B cell (primary cell): ENCODE results near the gene UQCR11. TPM values are rescaled to one million over a fixed set of nuclear protein-coding genes. Genes with fewer than 3 reads are reported as not detected.

Experiments used
- ATAC-seq: fragments of 200-7000 bp; cut with Tn5 transposase; one replicate; pipeline ENCODE4 v1.10.0; 2021; ENCODE audit warnings: low read depth, mild to moderate bottlenecking, moderate number of reproducible peaks, moderate library complexity
- CTCF ChIA-PET: fragments of 350-600 bp; sonication (Branson Sonifier 250); formaldehyde crosslinking; loops from one replicate; lab custom pipeline; 2021; ENCODE audit warnings: antibody characterized with exemption, inconsistent platforms; lab: Charles Lee
- POLR2A ChIA-PET: fragments of 350-600 bp; sonication (Branson Sonifier 250); formaldehyde crosslinking; loops from one replicate; lab custom pipeline; 2021; ENCODE audit warnings: antibody characterized with exemption; lab: Charles Lee
- DNase-seq: peaks from one replicate; pipeline ENCODE4 v3.0.0; 2013
- H2AFZ ChIP-seq: 2 replicates; pipeline ENCODE4 v1.6.1; 2012; ENCODE audit warnings: mild to moderate bottlenecking, low read depth, low read length; ENCODE audit not compliant: insufficient read depth, poor library complexity, severe bottlenecking
- H3K27ac ChIP-seq, 2 donors: 1 replicate in 1 of 2; 2 replicates in 1 of 2; pipeline ENCODE4 v1.5.1; 2012 to 2013; ENCODE audit warnings: low read length in 2 of 2, mild to moderate bottlenecking in 2 of 2, moderate library complexity in 1 of 2
- H3K27me3 ChIP-seq, 4 experiments: fragments of 200-600 bp in 1 of 4; sonication (generic) in 1 of 4; replicated peaks in 1 of 4; 1 replicate in 2 of 4; 2 replicates in 2 of 4; pipeline versions ENCODE4 v1.6.1 to v1.7.0; 2013 to 2016; ENCODE audit warnings: low read length in 3 of 4, mild to moderate bottlenecking in 2 of 4, mixed read lengths in 1 of 4, moderate library complexity in 1 of 4; ENCODE audit not compliant: insufficient read depth in 4 of 4, control insufficient read depth in 3 of 4; ENCODE audit errors: control extremely low read depth in 1 of 4
- H3K36me3 ChIP-seq, 2 experiments: replicated peaks in 1 of 2; 1 replicate in 1 of 2; 2 replicates in 1 of 2; pipeline versions ENCODE4 v1.6.1 to v1.7.1; 2013; ENCODE audit warnings: low read length in 1 of 2; ENCODE audit not compliant: insufficient read depth in 2 of 2, control insufficient read depth in 1 of 2; ENCODE audit errors: control extremely low read depth in 1 of 2, extremely low read depth in 1 of 2
- H3K4me1 ChIP-seq, 2 donors: fragments of 200-600 bp in 1 of 2; sonication (generic) in 1 of 2; 1 replicate in 1 of 2; 2 replicates in 1 of 2; pipeline versions ENCODE4 v1.5.1 to v1.6.1; 2013 to 2017; ENCODE audit warnings: low read length in 2 of 2; ENCODE audit not compliant: control insufficient read depth in 2 of 2, insufficient read depth in 2 of 2
- H3K4me2 ChIP-seq: replicated peaks from 2 replicates; pipeline ENCODE3; 2012; ENCODE audit warnings: mild to moderate bottlenecking, low read depth, low read length; ENCODE audit not compliant: poor library complexity, severe bottlenecking
- H3K4me3 ChIP-seq, 5 experiments: fragments of 200-600 bp in 1 of 5; sonication (generic) in 1 of 5; 1 replicate in 3 of 5; 2 replicates in 2 of 5; pipeline versions ENCODE4 v1.5.1 to v1.7.0; 2011 to 2016; ENCODE audit warnings: low read length in 4 of 5, mild to moderate bottlenecking in 4 of 5, low read depth in 2 of 5, control low read depth in 1 of 5, moderate library complexity in 1 of 5; ENCODE audit not compliant: insufficient read depth in 1 of 5; ENCODE audit errors: control extremely low read depth in 1 of 5, extremely low read depth in 1 of 5
- H3K79me2 ChIP-seq: fragments of 200-600 bp; sonication (generic); one replicate; pipeline ENCODE4 v1.6.0; 2016; ENCODE audit warnings: low read length; ENCODE audit not compliant: control insufficient read depth, insufficient read depth
- H3K9ac ChIP-seq: fragments of 200-600 bp; sonication (generic); 2 replicates; pipeline ENCODE4 v1.6.1; 2017; ENCODE audit warnings: mild to moderate bottlenecking, low read length, moderate library complexity
- H3K9me3 ChIP-seq, 3 donors: one replicate each; pipeline versions ENCODE4 v1.6.1 to v1.7.1; 2013; ENCODE audit warnings: low read length in 2 of 3; ENCODE audit not compliant: control insufficient read depth in 2 of 3, insufficient read depth in 1 of 3; ENCODE audit errors: control extremely low read depth in 1 of 3
- H4K20me1 ChIP-seq: 2 replicates; pipeline ENCODE4 v1.6.0; 2012; ENCODE audit warnings: mild to moderate bottlenecking, low read length; ENCODE audit not compliant: insufficient read depth, control insufficient read depth, poor library complexity, severe bottlenecking
- H3K27ac Mint-ChIP-seq: one replicate; pipeline ENCODE4 v1.8.0; 2021; ENCODE audit warnings: mixed read lengths
- H3K27me3 Mint-ChIP-seq: one replicate; pipeline ENCODE4 v1.8.0; 2021; ENCODE audit warnings: mixed read lengths
- H3K4me1 Mint-ChIP-seq: one replicate; pipeline ENCODE4 v1.8.0; 2021; ENCODE audit warnings: mixed read lengths
- H3K4me3 Mint-ChIP-seq: one replicate; pipeline ENCODE4 v1.8.0; 2021; ENCODE audit warnings: mixed read lengths
- H3K9me3 Mint-ChIP-seq: one replicate; pipeline ENCODE4 v1.8.0; 2022; ENCODE audit warnings: mixed read lengths; ENCODE audit not compliant: insufficient read depth
- EZH2 ChIP-seq: IDR thresholded peaks from 2 replicates; pipeline ENCODE4 v1.6.1; 2012; ENCODE audit warnings: borderline replicate concordance, low read depth, mild to moderate bottlenecking, moderate library complexity, low read length; ENCODE audit not compliant: insufficient read depth, poor library complexity, severe bottlenecking
- WGBS: methylation state at CpG from one replicate; pipeline ENCODE4 v1.1.5; 2013; ENCODE audit warnings: missing lambda C conversion rate; ENCODE audit not compliant: insufficient coverage; 5-methylcytosine and 5-hydroxymethylcytosine counted together
- intact Hi-C: fragments of 100-400 bp; cut with micrococcal nuclease; formaldehyde crosslinking; loops from one replicate; pipeline ENCODE4 v1.10.0; 2022
- polyA plus RNA-seq: library from polyadenylated mRNA; depleted of rRNA; stranded (reverse); fragments of >200 nt; gene quantifications from 2 replicates; pipeline ENCODE4 v1.2.3, GENCODE V29; 2012
- total RNA-seq, 2 donors: library from RNA; stranded (reverse); fragments of 120-200 nt in 1 of 2; gene quantifications; 1 replicate in 1 of 2; 2 replicates in 1 of 2; pipeline versions ENCODE4 v1.2.3 to v1.2.4, GENCODE V29; 2013 to 2022
- TF ChIP-seq, protein P1 (sequence below): fragments of 200-600 bp; IDR thresholded peaks from one replicate; pipeline ENCODE4 v1.8.0; 2022; ENCODE audit warnings: antibody characterized with exemption, mild to moderate bottlenecking

UQCR11 gene
- total and polyA plus RNA-seq, 2 donors (not counting 1 experiment from before 2014, with no cell fraction given) = 59.5 to 66.8 TPM

DNA sequence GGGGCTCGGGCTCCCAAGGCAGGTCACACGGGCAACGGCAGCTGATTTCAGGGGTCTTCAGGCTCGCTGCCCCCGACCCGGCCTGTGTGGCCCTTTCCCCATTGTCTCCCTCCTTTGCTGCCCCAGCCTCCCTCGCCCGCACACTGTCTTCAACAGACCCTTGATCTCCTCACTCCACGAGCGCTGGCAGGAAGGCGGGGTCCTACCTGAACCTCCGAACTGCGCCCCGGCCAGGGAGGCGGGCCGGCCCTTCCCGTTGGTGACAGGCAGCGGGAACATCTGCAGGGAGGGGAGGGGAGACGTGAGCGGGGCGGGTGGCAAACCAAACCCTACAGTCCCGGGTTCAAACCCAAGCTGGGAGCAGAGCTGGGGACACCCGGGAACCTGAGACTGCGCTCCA, 40.9 kb upstream of the UQCR11 start:
- DNase-seq (no peak), ATAC-seq (no peak)
- ChIA-PET CTCF (interaction anchor here (1.9 kb wide), 1 partner anchor 26 kb away, joined by 8 read pairs; no protein-coding TSS in a partner anchor), POLR2A (interaction anchor here (0.5 to 1.2 kb wide), 3 partner anchors 11 to 1416 kb away, joined by 3 to 6 read pairs (median 4); no protein-coding TSS in a partner anchor)
- no peak overlapping the region for H3K4me3 Mint-ChIP-seq
- H4K20me1 ChIP-seq = peaks cover 90% of the 10 kb centered on the region
- H3K27me3 Mint-ChIP-seq = no peaks in the 10 kb centered on the region
- H2AFZ ChIP-seq = no peak overlapping the region
- H3K9me3 Mint-ChIP-seq = no peaks in the 10 kb centered on the region
- peaks cover 0 to 56% of the 10 kb centered on the region in 2 experiments for H3K36me3 ChIP-seq
- H3K27me3 ChIP-seq = no peaks in the 10 kb centered on the region
- no peak overlapping the region for H3K4me2 ChIP-seq
- H3K27ac Mint-ChIP-seq = peak overlapping the region; percentile 88
- peaks cover 45% of the 10 kb centered on the region for H3K4me1 Mint-ChIP-seq
- H3K9ac ChIP-seq = no peak overlapping the region
- H3K4me3 ChIP-seq = no peak overlapping the region
- no peak overlapping the region for H3K27ac ChIP-seq
- no peaks in the 10 kb centered on the region for H3K9me3 ChIP-seq
- TF ChIP-seq, protein P1, sequence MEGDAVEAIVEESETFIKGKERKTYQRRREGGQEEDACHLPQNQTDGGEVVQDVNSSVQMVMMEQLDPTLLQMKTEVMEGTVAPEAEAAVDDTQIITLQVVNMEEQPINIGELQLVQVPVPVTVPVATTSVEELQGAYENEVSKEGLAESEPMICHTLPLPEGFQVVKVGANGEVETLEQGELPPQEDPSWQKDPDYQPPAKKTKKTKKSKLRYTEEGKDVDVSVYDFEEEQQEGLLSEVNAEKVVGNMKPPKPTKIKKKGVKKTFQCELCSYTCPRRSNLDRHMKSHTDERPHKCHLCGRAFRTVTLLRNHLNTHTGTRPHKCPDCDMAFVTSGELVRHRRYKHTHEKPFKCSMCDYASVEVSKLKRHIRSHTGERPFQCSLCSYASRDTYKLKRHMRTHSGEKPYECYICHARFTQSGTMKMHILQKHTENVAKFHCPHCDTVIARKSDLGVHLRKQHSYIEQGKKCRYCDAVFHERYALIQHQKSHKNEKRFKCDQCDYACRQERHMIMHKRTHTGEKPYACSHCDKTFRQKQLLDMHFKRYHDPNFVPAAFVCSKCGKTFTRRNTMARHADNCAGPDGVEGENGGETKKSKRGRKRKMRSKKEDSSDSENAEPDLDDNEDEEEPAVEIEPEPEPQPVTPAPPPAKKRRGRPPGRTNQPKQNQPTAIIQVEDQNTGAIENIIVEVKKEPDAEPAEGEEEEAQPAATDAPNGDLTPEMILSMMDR = no peak
- TF ChIP-seq EZH2 = no peak
- intact Hi-C loops = no loop called here
- peaks cover 68% of the 10 kb centered on the region for H3K79me2 ChIP-seq
- WGBS = 95% methylated on average over 22 of the region's 24 CpGs
- peaks cover 39 to 47% of the 10 kb centered on the region in 2 donors for H3K4me1 ChIP-seq

DNA sequence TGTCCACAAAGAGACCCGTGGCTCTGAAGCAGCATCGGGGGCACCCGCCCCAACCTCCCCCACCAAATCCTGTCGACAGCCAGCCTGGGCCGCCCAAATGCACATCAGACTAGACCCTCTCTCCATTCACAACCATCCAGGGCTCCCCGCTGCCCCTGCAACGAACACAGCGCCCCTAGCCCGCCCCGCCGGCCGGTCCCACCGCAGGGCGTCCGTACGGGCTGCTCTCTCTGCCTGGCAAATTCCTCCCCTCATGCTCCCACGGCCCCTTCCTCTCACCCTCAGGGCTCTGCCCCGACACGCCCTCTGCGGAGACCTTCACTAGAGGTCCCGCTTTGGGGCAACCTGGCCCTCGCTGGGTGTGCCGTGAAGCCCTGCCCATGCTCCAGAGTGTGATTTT, 40.0 kb upstream of the UQCR11 start:
- WGBS = 98% methylated on average over 23 of the region's 23 CpGs
- Mint-ChIP-seq H3K27ac (peak overlapping the region; percentile 67), H3K4me1 (peaks cover 39% of the 10 kb centered on the region), H3K9me3 (no peaks in the 10 kb centered on the region), H3K4me3 (no peak overlapping the region), H3K27me3 (no peaks in the 10 kb centered on the region)
- Histone ChIP-seq H4K20me1 (peaks cover 88% of the 10 kb centered on the region), H3K4me3 (no peak overlapping the region), H3K4me2 (no peak overlapping the region), H3K4me1 (peaks cover 33 to 39% of the 10 kb centered on the region in 2 donors), H3K9me3 (no peaks in the 10 kb centered on the region), H3K36me3 (peaks cover 0 to 56% of the 10 kb centered on the region in 2 experiments), H3K79me2 (peaks cover 68% of the 10 kb centered on the region), H3K27ac (no peak overlapping the region), H2AFZ (no peak overlapping the region), H3K9ac (no peak overlapping the region), H3K27me3 (no peaks in the 10 kb centered on the region)
- ATAC-seq (no peak), DNase-seq (no peak)
- intact Hi-C loops = no loop called here
- TF ChIP-seq, protein P1 = no peak
- TF ChIP-seq EZH2 = no peak
- ChIA-PET POLR2A (no interaction called here), CTCF (no interaction called here)
